ENCODE data around the gene CDH24.

CDH24 gene

DNA sequence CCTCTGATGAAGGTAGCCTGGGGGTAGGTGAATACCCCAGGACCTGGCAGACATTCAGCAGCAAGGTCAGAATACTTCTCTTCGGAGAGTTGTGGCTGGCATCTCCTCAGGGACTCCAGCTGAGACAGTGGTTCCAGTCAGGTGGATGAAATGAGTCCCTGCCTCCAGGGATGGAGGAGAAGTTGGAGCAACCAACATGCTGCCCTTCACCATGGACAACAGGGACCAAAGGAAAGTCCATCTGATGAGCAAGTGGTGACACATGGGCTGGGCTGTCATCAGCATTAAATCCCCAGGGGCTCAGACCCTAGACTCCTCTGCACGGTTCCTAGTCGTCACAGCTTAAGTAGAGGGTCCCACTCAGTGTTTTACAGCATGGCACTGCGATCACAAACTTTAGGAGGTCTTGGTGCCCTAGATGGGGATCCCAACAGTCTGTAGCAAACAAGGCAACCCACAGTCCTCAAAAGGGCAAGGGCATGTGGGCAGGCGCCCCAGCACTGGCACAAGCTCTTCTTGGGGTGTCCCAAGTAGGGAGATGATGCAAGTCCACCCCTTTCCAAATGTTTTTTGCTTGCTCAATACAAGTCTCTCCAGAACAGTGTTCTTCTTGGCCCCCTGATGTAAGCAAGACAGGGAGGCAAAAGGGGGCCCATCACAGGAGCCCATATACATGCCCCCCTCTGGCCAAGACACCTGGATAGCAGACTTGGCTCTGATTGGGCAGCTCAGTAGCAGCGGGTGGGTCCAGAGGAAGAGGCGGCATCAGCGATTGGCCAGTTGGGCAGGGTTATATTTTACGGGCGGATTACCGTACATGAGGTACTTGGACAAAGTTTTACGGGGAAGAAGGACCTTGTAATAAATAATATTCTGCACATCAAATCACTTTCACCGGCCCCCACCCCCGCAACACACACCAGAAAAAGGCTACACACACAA, 10.8 kb upstream of the CDH24 start:
- Histone ChIP-seq H3K36me3 (peaks cover 68% of the 10 kb centered on the region), H3K4me1 (peaks cover 23% of the 10 kb centered on the region), H3K4me3 (ENCODE audit: low read depth, low read length) (peak overlapping the region; percentile 23; the same call in 1 of the 2 replicates), H3K9me3 (no peaks in the 10 kb centered on the region), H3K27me3 (no peaks in the 10 kb centered on the region)
- no peak for DNase-seq
- TF ChIP-seq, protein P1, sequence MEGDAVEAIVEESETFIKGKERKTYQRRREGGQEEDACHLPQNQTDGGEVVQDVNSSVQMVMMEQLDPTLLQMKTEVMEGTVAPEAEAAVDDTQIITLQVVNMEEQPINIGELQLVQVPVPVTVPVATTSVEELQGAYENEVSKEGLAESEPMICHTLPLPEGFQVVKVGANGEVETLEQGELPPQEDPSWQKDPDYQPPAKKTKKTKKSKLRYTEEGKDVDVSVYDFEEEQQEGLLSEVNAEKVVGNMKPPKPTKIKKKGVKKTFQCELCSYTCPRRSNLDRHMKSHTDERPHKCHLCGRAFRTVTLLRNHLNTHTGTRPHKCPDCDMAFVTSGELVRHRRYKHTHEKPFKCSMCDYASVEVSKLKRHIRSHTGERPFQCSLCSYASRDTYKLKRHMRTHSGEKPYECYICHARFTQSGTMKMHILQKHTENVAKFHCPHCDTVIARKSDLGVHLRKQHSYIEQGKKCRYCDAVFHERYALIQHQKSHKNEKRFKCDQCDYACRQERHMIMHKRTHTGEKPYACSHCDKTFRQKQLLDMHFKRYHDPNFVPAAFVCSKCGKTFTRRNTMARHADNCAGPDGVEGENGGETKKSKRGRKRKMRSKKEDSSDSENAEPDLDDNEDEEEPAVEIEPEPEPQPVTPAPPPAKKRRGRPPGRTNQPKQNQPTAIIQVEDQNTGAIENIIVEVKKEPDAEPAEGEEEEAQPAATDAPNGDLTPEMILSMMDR (IDR thresholded peaks at IDR 0.05; ENCODE audit: low read depth, low read length): no peak

DNA sequence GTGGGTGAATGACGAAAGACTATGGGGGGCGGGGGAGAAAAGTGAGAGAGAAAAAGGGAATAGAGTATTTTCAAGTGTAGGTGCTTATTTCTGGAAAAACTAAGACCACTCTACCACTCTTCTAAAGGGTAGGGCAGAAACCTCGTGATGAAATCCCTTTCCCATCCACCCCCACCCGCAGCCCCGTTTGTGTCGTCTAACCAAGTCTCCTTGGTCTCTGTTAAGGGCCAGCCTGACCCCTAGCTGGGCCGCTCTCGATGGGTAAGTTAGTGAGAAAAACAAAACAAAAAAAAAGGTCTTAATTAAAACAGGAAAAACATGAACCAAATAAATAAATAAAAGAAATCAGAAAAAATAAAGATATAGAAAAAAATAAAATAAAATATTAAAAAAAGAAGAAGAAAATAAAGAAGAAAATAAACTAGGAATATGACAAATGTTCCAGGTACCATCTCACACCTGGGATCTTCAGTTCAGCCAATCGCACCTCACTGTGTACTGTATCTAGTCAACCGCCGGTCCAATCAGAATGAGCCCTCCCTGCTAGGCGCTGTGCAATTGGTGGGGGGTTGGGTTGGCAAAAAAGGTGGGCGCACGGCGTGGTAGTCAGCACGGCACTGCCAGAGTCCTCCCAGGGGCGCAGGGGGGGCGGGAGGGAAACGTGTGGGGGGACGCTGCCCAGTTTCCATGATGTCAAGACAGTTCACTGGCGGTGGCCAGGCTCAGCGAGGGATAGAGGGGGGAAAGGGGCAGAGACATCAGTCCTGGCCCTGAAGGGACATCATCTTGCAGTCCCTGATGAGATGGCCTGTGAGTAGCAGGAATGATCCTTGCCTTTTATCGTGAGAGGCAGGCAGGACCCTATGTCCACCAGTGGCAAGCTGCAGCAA, 9.8 kb upstream of the CDH24 start:
- H3K4me1 ChIP-seq: peaks cover 14% of the 10 kb centered on the region
- DNase-seq: no peak
- no peak overlapping the region for H3K4me3 ChIP-seq (ENCODE audit: low read depth, low read length)
- H3K9me3 ChIP-seq: no peaks in the 10 kb centered on the region
- H3K36me3 ChIP-seq: peaks cover 68% of the 10 kb centered on the region
- H3K27me3 ChIP-seq: no peaks in the 10 kb centered on the region
- TF ChIP-seq, protein P1 (IDR thresholded peaks at IDR 0.05; ENCODE audit: low read depth, low read length): no peak

DNA sequence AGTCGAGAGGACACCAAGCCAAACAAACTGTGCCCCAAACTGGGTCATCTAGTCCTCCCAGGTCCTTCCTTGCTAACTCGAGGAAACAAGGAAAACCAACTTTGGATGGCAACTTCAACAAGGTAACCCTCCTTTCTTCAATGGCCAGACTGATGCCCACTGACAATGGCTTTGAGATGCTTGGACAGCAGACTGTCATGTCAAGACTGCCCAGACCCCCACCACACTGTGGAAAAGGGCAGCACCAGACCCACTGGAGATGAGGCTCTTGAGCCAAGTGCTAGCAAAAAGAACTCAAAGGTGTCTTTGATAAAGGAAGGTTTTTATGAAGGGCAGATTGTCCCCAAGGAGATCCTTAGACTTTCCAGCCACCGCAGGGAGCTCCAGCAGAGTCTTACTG, 9.0 kb upstream of the CDH24 start:
- TF ChIP-seq, protein P1 (IDR thresholded peaks at IDR 0.05; ENCODE audit: low read depth, low read length): no peak
- H3K4me1 ChIP-seq: peaks cover 9% of the 10 kb centered on the region
- DNase-seq: no peak
- H3K9me3 ChIP-seq: no peaks in the 10 kb centered on the region
- H3K4me3 ChIP-seq (ENCODE audit: low read depth, low read length): no peak overlapping the region
- no peaks in the 10 kb centered on the region for H3K27me3 ChIP-seq
- peaks cover 70% of the 10 kb centered on the region for H3K36me3 ChIP-seq

DNA sequence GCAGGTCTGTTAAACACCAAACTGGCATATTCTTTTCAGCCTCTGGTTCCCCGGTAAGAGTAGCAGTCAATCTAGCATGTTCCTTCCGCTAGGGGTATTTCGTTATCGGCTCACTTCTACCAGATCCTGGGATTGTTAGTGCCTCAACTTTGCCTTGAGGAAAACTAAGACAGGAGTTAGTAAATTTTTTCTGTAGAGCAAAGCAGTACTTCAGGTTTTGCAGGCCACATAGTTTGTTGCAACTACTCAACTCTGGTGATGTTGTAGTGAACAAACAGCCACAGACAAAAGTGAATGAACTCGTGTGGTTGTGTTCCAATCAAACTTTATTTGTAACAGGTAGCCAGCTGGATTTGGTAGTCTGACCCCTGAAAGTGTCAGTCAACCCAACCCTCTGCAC, 6.3 kb upstream of the CDH24 start:
- no peak overlapping the region for H3K4me3 ChIP-seq (ENCODE audit: low read depth, low read length)
- H3K9me3 ChIP-seq: no peaks in the 10 kb centered on the region
- TF ChIP-seq, protein P1 (IDR thresholded peaks at IDR 0.05; ENCODE audit: low read depth, low read length): no peak
- H3K36me3 ChIP-seq: peaks cover 81% of the 10 kb centered on the region
- DNase-seq: no peak
- peaks cover under 1% of the 10 kb centered on the region; the same call in 1 of the 2 replicates for H3K4me1 ChIP-seq
- no peaks in the 10 kb centered on the region for H3K27me3 ChIP-seq

DNA sequence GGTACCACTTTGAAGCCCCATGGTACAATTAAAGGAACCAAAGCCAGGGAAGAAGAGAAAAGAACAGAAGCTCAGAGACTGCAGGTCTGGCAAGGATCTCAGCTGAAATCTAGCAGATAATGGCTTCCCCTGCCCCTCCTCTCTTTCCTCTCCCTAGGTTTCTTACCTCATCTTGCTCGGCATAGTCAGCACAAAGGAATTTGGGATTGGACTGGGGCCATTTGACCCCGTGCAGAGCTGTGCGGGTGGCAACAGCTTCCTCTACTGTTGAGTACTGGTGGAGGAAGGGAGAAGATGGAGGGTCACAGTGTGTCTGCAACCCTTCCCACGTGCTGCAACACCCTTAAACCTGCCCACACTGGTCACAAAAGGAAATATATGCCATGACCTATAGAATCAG, 4.7 kb upstream of the CDH24 start:
- H3K9me3 ChIP-seq: no peaks in the 10 kb centered on the region
- H3K27me3 ChIP-seq: no peaks in the 10 kb centered on the region
- no peaks in the 10 kb centered on the region for H3K4me1 ChIP-seq
- no peak overlapping the region for H3K4me3 ChIP-seq (ENCODE audit: low read depth, low read length)
- TF ChIP-seq, protein P1 (IDR thresholded peaks at IDR 0.05; ENCODE audit: low read depth, low read length): no peak
- DNase-seq: no peak
- H3K36me3 ChIP-seq: peaks cover 69% of the 10 kb centered on the region

Measured in BE2C (cell line).